Mucosa of stomach (tissue), 1 donor: ENCODE results near the gene ORAI3.

ENCODE experiments used
- H3K27me3 ChIP-seq: one replicate; pipeline ENCODE4 v1.7.0; 2013; ENCODE audit warnings: mild to moderate bottlenecking, low read length; ENCODE audit not compliant: control insufficient read depth, insufficient read depth
- H3K36me3 ChIP-seq: one replicate; pipeline ENCODE4 v1.7.0; 2013; ENCODE audit warnings: low read length; ENCODE audit not compliant: control insufficient read depth, insufficient read depth
- H3K4me1 ChIP-seq: one replicate; pipeline ENCODE4 v1.7.0; 2013; ENCODE audit warnings: mild to moderate bottlenecking, low read length; ENCODE audit not compliant: control insufficient read depth, insufficient read depth
- H3K4me3 ChIP-seq: one replicate; pipeline ENCODE4 v1.7.0; 2013; ENCODE audit warnings: low read length
- H3K9ac ChIP-seq: one replicate; pipeline ENCODE4 v1.7.0; 2013; ENCODE audit warnings: mild to moderate bottlenecking, low read length, moderate library complexity
- H3K9me3 ChIP-seq: one replicate; pipeline ENCODE4 v1.7.0; 2013; ENCODE audit warnings: mild to moderate bottlenecking, low read length, moderate library complexity; ENCODE audit not compliant: control insufficient read depth
- donor health status: Pancreatic carcinoma.

The ORAI3 gene

GRCh38 chr16:31002862-31003341, 54.0 kb downstream of the ORAI3 start:
- no peak overlapping the region for H3K9ac ChIP-seq
- H3K9me3 ChIP-seq = no peaks in the 10 kb centered on the region
- H3K4me3 ChIP-seq = no peak overlapping the region
- H3K27me3 ChIP-seq = peaks cover 26% of the 10 kb centered on the region
- peaks cover 2% of the 10 kb centered on the region for H3K4me1 ChIP-seq
- no peaks in the 10 kb centered on the region for H3K36me3 ChIP-seq

- Histone ChIP-seq H3K4me3 (no peak overlapping the region), H3K9me3 (no peaks in the 10 kb centered on the region), H3K27me3 (peaks cover 23% of the 10 kb centered on the region), H3K36me3 (no peaks in the 10 kb centered on the region), H3K4me1 (no peaks in the 10 kb centered on the region), H3K9ac (no peak overlapping the region)
Measured at GRCh38 chr16:31003744-31004143, 54.9 kb downstream of the ORAI3 start.
